Esophagus muscularis mucosa (tissue), 4 donors: ENCODE data around the gene VRK1. TPM values are rescaled to one million over a fixed set of nuclear protein-coding genes. Genes with fewer than 3 reads are reported as not detected.

Experiments
- DNase-seq: peaks from one replicate; pipeline ENCODE4 v3.0.0-alpha.2; 2017; ENCODE audit errors: extremely low spot score
- H3K27ac ChIP-seq, 4 donors: fragments of 200-600 bp; sonication (generic); replicated peaks in 1 of 4; 1 replicate in 3 of 4; 2 replicates in 1 of 4; pipeline ENCODE4 v1.5.1; 2016 to 2019; ENCODE audit warnings: mild to moderate bottlenecking in 1 of 4
- H3K27me3 ChIP-seq, 4 donors: fragments of 200-600 bp; sonication (generic); one replicate each; pipeline versions ENCODE4 v1.5.1 to v1.6.0; 2016 to 2019
- H3K36me3 ChIP-seq, 4 donors: fragments of 200-600 bp; sonication (generic); one replicate each; pipeline ENCODE4 v1.5.1; 2016 to 2019
- H3K4me1 ChIP-seq, 4 donors: fragments of 200-600 bp; sonication (generic); one replicate each; pipeline ENCODE4 v1.5.1; 2016 to 2019
- H3K4me3 ChIP-seq, 4 donors: fragments of 200-600 bp; sonication (generic); 1 replicate in 2 of 4; 2 replicates in 2 of 4; pipeline ENCODE4 v1.5.1; 2016 to 2019; ENCODE audit warnings: mild to moderate bottlenecking in 4 of 4, moderate library complexity in 1 of 4
- H3K9me3 ChIP-seq, 4 donors: fragments of 200-600 bp; sonication (generic); 1 replicate in 3 of 4; 2 replicates in 1 of 4; pipeline ENCODE4 v1.5.1; 2016 to 2019
- EP300 ChIP-seq: sonication (generic); formaldehyde crosslinking; IDR thresholded peaks from one replicate; pipeline ENCODE4 v1.6.1; 2017; ENCODE audit warnings: antibody characterized with exemption
- POLR2A ChIP-seq: fragments of 450-650 bp; IDR thresholded peaks from one replicate; pipeline ENCODE4 v1.6.1; 2017; ENCODE audit warnings: antibody characterized with exemption, moderate library complexity, mild to moderate bottlenecking, low read depth
- POLR2AphosphoS5 ChIP-seq, 2 donors: sonication (generic); formaldehyde crosslinking; IDR thresholded peaks; one replicate each; pipeline ENCODE4 v1.6.1; 2017; ENCODE audit warnings: antibody characterized with exemption in 2 of 2
- WGBS: methylation state at CpG from one replicate; pipeline ENCODE4 v1.1.5; 2018; 5-methylcytosine and 5-hydroxymethylcytosine counted together
- intact Hi-C: fragments of 100-400 bp; cut with DNase I; formaldehyde crosslinking; loops from one replicate; pipeline ENCODE4 v1.15.1; 2023
- total RNA-seq, 4 donors: library from RNA; depleted of rRNA; stranded (reverse); fragments of >200 nt; gene quantifications; one replicate each; pipeline versions ENCODE4 v1.1.0 to v1.2.1, GENCODE V29; 2016
- TF ChIP-seq, protein P1 (sequence below), 3 experiments: fragments of 200-600 bp in 2 of 3; fragments of 450-650 bp in 1 of 3; sonication (generic) in 2 of 3; IDR thresholded peaks; one replicate each; pipeline ENCODE4 v1.5.1; 2017 to 2019; ENCODE audit warnings: antibody characterized with exemption in 3 of 3, mild to moderate bottlenecking in 2 of 3, moderate library complexity in 1 of 3

The VRK1 gene
- total RNA-seq, 4 donors from 2014 or later = 10.1 to 17.9 (median 14.3) TPM

DNA sequence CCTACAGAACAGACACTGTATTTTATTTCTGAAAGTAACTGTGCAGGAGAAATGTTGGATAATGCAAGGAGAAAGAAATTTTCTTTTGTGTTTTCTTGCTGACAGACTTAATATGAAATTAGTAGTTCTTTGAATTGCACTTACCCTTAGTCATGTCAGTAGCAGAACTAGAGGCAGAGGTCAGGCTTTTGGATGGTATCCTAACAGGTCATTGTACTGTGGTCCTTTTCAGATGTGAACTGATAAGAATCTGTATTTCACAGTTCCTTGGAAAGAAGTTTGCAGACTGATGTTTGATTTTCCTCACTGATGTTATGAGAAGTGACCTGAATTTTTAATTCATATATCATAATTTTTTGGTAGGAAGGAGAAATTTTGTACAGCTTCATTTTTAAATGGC lies 46.0 kb downstream of the VRK1 start:
- no peaks in the 10 kb centered on the region for H3K4me1 ChIP-seq
- no peak overlapping the region for H3K4me3 ChIP-seq
- TF ChIP-seq, protein P1, sequence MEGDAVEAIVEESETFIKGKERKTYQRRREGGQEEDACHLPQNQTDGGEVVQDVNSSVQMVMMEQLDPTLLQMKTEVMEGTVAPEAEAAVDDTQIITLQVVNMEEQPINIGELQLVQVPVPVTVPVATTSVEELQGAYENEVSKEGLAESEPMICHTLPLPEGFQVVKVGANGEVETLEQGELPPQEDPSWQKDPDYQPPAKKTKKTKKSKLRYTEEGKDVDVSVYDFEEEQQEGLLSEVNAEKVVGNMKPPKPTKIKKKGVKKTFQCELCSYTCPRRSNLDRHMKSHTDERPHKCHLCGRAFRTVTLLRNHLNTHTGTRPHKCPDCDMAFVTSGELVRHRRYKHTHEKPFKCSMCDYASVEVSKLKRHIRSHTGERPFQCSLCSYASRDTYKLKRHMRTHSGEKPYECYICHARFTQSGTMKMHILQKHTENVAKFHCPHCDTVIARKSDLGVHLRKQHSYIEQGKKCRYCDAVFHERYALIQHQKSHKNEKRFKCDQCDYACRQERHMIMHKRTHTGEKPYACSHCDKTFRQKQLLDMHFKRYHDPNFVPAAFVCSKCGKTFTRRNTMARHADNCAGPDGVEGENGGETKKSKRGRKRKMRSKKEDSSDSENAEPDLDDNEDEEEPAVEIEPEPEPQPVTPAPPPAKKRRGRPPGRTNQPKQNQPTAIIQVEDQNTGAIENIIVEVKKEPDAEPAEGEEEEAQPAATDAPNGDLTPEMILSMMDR (IDR thresholded peaks at IDR 0.05) = no peak
- TF ChIP-seq POLR2AphosphoS5 (IDR thresholded peaks at IDR 0.05) (no peak), EP300 (no peak), POLR2A (no peak)
- H3K27me3 ChIP-seq = no peaks in the 10 kb centered on the region
- no peak for DNase-seq
- H3K9me3 ChIP-seq = no peaks in the 10 kb centered on the region
- intact Hi-C loops = no loop called here
- H3K36me3 ChIP-seq = peaks cover 0 to 16% (median 7%) of the 10 kb centered on the region in 4 donors
- H3K27ac ChIP-seq = no peak overlapping the region

DNA sequence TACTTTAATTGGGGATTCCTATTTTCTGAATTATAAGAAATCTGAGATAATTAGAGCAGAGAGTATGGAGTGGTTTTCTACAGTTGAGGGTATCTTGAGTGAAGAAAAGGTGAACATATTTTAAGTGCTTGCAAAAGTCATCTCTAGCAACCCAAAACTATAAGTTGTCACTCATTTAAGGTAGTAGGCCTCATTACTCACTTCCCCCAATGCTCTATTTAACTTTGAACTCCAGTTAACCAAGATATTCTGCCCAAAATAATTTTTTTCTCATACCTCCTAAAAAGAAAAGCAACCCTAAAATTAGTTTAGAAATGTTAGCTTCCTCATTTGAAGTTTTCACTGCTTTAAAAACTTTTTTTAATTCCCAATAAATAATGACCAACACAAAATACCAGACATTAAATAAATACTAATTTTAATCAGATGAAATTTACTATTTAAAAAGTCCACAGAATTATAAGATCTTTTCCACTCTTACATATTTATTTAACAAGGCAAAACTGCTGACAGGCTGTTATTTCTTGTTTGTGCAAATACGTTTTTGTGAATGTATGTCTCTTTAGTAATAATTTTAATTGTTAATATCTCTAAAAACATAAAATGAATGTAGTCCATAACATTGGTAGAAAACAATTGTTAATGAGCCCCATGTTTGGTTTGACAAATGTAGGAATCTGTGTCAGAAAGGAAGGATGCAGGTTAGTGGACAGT lies 47.8 kb downstream of the VRK1 start:
- WGBS = 93% methylated on average over 1 of the region's 1 CpG
- no peak overlapping the region for H3K4me3 ChIP-seq
- H3K36me3 ChIP-seq = peaks cover 0 to 24% (median 8%) of the 10 kb centered on the region in 4 donors
- TF ChIP-seq, protein P1 (IDR thresholded peaks at IDR 0.05) = no peak
- TF ChIP-seq EP300 (no peak), POLR2AphosphoS5 (IDR thresholded peaks at IDR 0.05) (no peak), POLR2A (no peak)
- intact Hi-C loops = no loop called here
- no peaks in the 10 kb centered on the region for H3K4me1 ChIP-seq
- H3K27ac ChIP-seq = no peak overlapping the region
- no peaks in the 10 kb centered on the region for H3K9me3 ChIP-seq
- DNase-seq = no peak
- H3K27me3 ChIP-seq = no peaks in the 10 kb centered on the region

DNA sequence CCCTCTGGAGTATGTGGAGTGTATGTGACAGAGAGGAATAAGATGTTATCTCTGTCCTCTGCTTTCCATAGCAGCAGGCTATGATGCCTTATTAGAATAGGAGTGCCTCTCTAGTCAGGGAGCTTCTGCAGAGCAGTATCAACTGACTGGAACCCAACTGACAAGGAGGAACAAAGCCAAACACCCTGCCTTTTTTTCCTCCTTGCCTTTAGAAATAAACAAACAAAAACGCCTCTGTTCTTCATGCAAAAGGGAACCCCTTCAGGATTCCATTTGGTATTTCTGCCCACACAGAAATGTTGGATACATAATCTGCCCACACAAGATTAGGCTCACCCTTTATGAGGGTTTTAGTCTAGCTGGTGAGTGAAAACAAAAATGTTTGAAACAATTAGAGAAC lies 50.3 kb downstream of the VRK1 start:
- no peak for DNase-seq
- Histone ChIP-seq H3K9me3 (no peaks in the 10 kb centered on the region), H3K4me3 (no peak overlapping the region), H3K27me3 (no peaks in the 10 kb centered on the region), H3K27ac (no peak overlapping the region), H3K4me1 (no peaks in the 10 kb centered on the region), H3K36me3 (peaks cover 0 to 24% (median 8%) of the 10 kb centered on the region in 4 donors)
- TF ChIP-seq POLR2AphosphoS5 (IDR thresholded peaks at IDR 0.05) (no peak), POLR2A (no peak), EP300 (no peak)
- TF ChIP-seq, protein P1 (IDR thresholded peaks at IDR 0.05) = no peak
- intact Hi-C loops = no loop called here
- 50% methylated on average over 1 of the region's 1 CpG for WGBS

DNA sequence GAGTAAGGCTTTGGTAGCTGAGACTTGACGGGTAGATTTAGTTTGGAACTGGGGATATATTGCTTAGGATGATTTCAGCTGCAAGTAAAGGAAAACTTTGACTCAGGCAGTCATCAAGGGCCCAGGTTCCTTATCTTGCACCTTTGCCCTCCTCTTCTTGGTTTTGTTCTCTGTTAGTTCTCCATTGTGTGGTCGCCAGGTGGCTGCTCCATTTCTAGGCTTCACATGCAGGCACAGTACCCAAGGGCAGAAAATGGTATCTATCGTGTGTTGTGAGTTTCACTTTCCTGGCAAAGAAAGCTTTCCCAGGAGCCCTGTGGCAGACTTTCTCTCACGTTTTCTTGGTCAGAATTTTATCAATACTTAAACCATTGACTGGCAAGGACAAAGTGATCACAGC lies 50.8 kb downstream of the VRK1 start:
- WGBS = 91% methylated on average over 4 of the region's 4 CpGs
- no peak for TF ChIP-seq EP300
- TF ChIP-seq, protein P1 (IDR thresholded peaks at IDR 0.05) = no peak
- TF ChIP-seq POLR2AphosphoS5 (IDR thresholded peaks at IDR 0.05) = no peak
- no peak for TF ChIP-seq POLR2A
- Histone ChIP-seq H3K27me3 (no peaks in the 10 kb centered on the region), H3K27ac (no peak overlapping the region), H3K4me3 (no peak overlapping the region), H3K36me3 (peaks cover 0 to 24% (median 8%) of the 10 kb centered on the region in 4 donors), H3K4me1 (no peaks in the 10 kb centered on the region), H3K9me3 (no peaks in the 10 kb centered on the region)
- DNase-seq = no peak
- intact Hi-C loops = no loop called here

DNA sequence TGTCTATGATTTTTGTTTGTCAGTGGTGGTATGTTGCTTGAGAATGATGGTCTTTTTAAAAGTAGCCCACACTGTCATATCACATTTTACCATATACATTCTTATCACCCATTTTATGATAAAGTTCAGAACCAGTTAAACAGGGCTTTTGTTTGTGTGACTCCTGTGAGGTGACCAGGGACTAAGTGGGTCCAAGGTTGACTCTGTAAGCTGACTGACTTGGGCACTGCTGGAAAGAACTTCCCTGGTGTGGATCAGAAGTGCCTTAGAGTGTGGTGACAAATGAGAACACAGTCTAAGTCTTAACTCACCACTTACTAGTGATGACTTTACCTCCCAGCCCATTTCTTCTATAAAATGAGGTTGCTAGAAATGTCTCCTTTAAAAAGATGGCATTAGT lies 52.6 kb downstream of the VRK1 start:
- H3K27me3 ChIP-seq = no peaks in the 10 kb centered on the region
- H3K4me3 ChIP-seq = no peak overlapping the region
- intact Hi-C loops = no loop called here
- DNase-seq = no peak
- no peak overlapping the region for H3K27ac ChIP-seq
- H3K4me1 ChIP-seq = no peaks in the 10 kb centered on the region
- peaks cover 0 to 24% (median 8%) of the 10 kb centered on the region in 4 donors for H3K36me3 ChIP-seq
- no peak for TF ChIP-seq EP300
- TF ChIP-seq, protein P1 (IDR thresholded peaks at IDR 0.05) = no peak
- no peak for TF ChIP-seq POLR2A
- TF ChIP-seq POLR2AphosphoS5 (IDR thresholded peaks at IDR 0.05) = no peak
- H3K9me3 ChIP-seq = no peaks in the 10 kb centered on the region
